Endothelial cell of umbilical vein (primary cell): Measurements from ENCODE around the gene SHROOM4. TPM values are rescaled to one million over a fixed set of nuclear protein-coding genes. Genes with fewer than 3 reads are reported as not detected.
A peak's percentile ranks its signal among the peaks of the same experiment; 100 is the strongest.

ENCODE experiments used
- BruUV-seq: library from RNA; stranded (reverse); fragments of 400-500 nt; replicated peaks from 2 replicates; lab custom pipeline; 2021; lab: Mats Ljungman, UMichigan
- CTCF ChIA-PET: fragments of 300-600, 350-600 bp; sonication (Branson Sonifier 250); formaldehyde crosslinking; loops from one replicate; lab custom pipeline; 2021; ENCODE audit warnings: antibody characterized with exemption, inconsistent platforms; lab: Charles Lee
- POLR2A ChIA-PET: fragments of 300-600, 350-600 bp; sonication (Branson Sonifier 250); formaldehyde crosslinking; loops from one replicate; lab custom pipeline; 2021; ENCODE audit warnings: antibody characterized with exemption, inconsistent platforms; lab: Charles Lee
- DNase-seq: peaks from one replicate; pipeline ENCODE4 v3.0.0-alpha.2; 2011; ENCODE audit warnings: low read depth, low spot score
- FAIRE-seq: peaks from 2 replicates; lab custom pipeline; 2011; peaks lifted over from hg19 to GRCh38; lab: Jason Lieb, UNC
- H2AFZ ChIP-seq: 2 replicates; pipeline ENCODE4 v1.6.0; 2012; ENCODE audit warnings: low read depth, low read length, control low read depth, inconsistent platforms
- H3K27ac ChIP-seq: 2 replicates; pipeline ENCODE4 v1.5.1; 2011; ENCODE audit warnings: low read depth, mild to moderate bottlenecking, control low read depth, low read length, moderate library complexity; ENCODE audit not compliant: insufficient read depth
- H3K27me3 ChIP-seq, 2 experiments: 2 replicates each; pipeline versions ENCODE4 v1.6.0 to v1.6.1; 2011; ENCODE audit warnings: low read length in 2 of 2, mixed read lengths in 1 of 2; ENCODE audit not compliant: control insufficient read depth in 2 of 2, insufficient read depth in 2 of 2
- H3K36me3 ChIP-seq, 2 experiments: 2 replicates in 1 of 2; 3 replicates in 1 of 2; pipeline ENCODE4 v1.5.1; 2011; ENCODE audit warnings: low read length in 2 of 2, mild to moderate bottlenecking in 1 of 2, moderate library complexity in 1 of 2; ENCODE audit not compliant: control insufficient read depth in 2 of 2, insufficient read depth in 2 of 2; ENCODE audit errors: extremely low read depth in 1 of 2
- H3K4me1 ChIP-seq: 3 replicates; pipeline ENCODE4 v1.5.1; 2011; ENCODE audit warnings: mild to moderate bottlenecking, low read length; ENCODE audit not compliant: control insufficient read depth, insufficient read depth; ENCODE audit errors: extremely low read depth
- H3K4me2 ChIP-seq: 2 replicates; pipeline ENCODE4 v1.6.1; 2011; ENCODE audit warnings: low read length, control low read depth, mixed read lengths; ENCODE audit not compliant: insufficient read depth
- H3K4me3 ChIP-seq, 3 experiments: fragments of 200-600 bp in 1 of 3; sonication (generic), shearing (Covaris generic) in 1 of 3; replicated peaks in 1 of 3; 2 replicates each; pipeline ENCODE4 v1.5.1; 2011 to 2016; ENCODE audit warnings: control low read depth in 3 of 3, low read length in 3 of 3, mild to moderate bottlenecking in 2 of 3, inconsistent platforms in 1 of 3, low read depth in 1 of 3, moderate library complexity in 1 of 3; ENCODE audit not compliant: insufficient read depth in 1 of 3
- H3K79me2 ChIP-seq: 2 replicates; pipeline ENCODE4 v1.6.0; 2012; ENCODE audit warnings: low read length, inconsistent platforms; ENCODE audit not compliant: control insufficient read depth, insufficient read depth
- H3K9ac ChIP-seq: replicated peaks from 2 replicates; pipeline ENCODE3; 2011; ENCODE audit warnings: low read length, control low read depth; ENCODE audit not compliant: insufficient read depth; ENCODE audit errors: extremely low read depth
- H3K9me1 ChIP-seq: replicated peaks from 3 replicates; pipeline ENCODE4 v1.6.0; 2011; ENCODE audit warnings: mild to moderate bottlenecking, low read length; ENCODE audit not compliant: control insufficient read depth, insufficient read depth; ENCODE audit errors: extremely low read depth
- H3K9me3 ChIP-seq: replicated peaks from 2 replicates; pipeline ENCODE4 v1.5.1; 2012; ENCODE audit warnings: low read length, inconsistent platforms; ENCODE audit not compliant: control insufficient read depth, insufficient read depth
- H4K20me1 ChIP-seq: replicated peaks from 2 replicates; pipeline ENCODE3; 2011; ENCODE audit warnings: mild to moderate bottlenecking, low read length; ENCODE audit not compliant: control insufficient read depth, insufficient read depth; ENCODE audit errors: extremely low read depth
- EZH2 ChIP-seq: IDR thresholded peaks from 2 replicates; pipeline ENCODE4 v1.6.1; 2012; ENCODE audit warnings: borderline replicate concordance, low read depth, mild to moderate bottlenecking, moderate library complexity, low read length, inconsistent platforms; ENCODE audit not compliant: severe bottlenecking
- FOS ChIP-seq: IDR thresholded peaks from 2 replicates; pipeline ENCODE4 v1.6.1; 2011; ENCODE audit warnings: mild to moderate bottlenecking, low read length, moderate library complexity, borderline replicate concordance; ENCODE audit not compliant: insufficient read depth
- GATA2 ChIP-seq: IDR thresholded peaks from 2 replicates; pipeline ENCODE4 v1.7.0; 2011; ENCODE audit warnings: low read depth, mild to moderate bottlenecking, moderate library complexity, mixed read lengths, low read length; ENCODE audit not compliant: insufficient read length, insufficient read depth
- JUN ChIP-seq: IDR thresholded peaks from 2 replicates; pipeline ENCODE4 v1.6.1; 2011; ENCODE audit warnings: borderline replicate concordance, low read depth; ENCODE audit not compliant: insufficient read length, insufficient read depth
- MYC ChIP-seq: IDR thresholded peaks from one replicate; pipeline ENCODE4 v1.6.1; 2011; ENCODE audit warnings: mild to moderate bottlenecking, low read depth, low read length
- POLR2A ChIP-seq: IDR thresholded peaks from 2 replicates; pipeline ENCODE4 v1.6.1; 2012; ENCODE audit warnings: low read depth, mild to moderate bottlenecking, control low read depth, low read length
- POLR2AphosphoS5 ChIP-seq: IDR thresholded peaks from 2 replicates; pipeline ENCODE4 v1.6.1; 2012; ENCODE audit warnings: low read depth, mild to moderate bottlenecking, control low read depth, low read length, moderate library complexity; ENCODE audit not compliant: insufficient read depth
- dilution Hi-C: fragments of 300-500 bp; cut with MboI; formaldehyde crosslinking; loops from one replicate; pipeline ENCODE4 v1.15.0; 2019; ENCODE audit warnings: low sequenced_read_pairs; ENCODE audit not compliant: extremely low pct_ligation_motif_present
- intact Hi-C: fragments of 100-400 bp; cut with micrococcal nuclease; formaldehyde crosslinking; loops from one replicate; pipeline ENCODE4 v1.10.0; 2022
- polyA plus RNA-seq, 4 experiments: library from polyadenylated mRNA; depleted of rRNA in 3 of 4; stranded (reverse) in 3 of 4; unstranded in 1 of 4; fragments of >200 nt; gene quantifications; 2 replicates each; pipeline versions ENCODE4 v1.2.1 to v1.2.3, GENCODE V29; 2011 to 2012; ENCODE audit warnings: missing spikeins in 1 of 4
- total RNA-seq: library from RNA; stranded (reverse); gene quantifications from 2 replicates; pipeline ENCODE4 v1.2.3, GENCODE V29; 2021
- TF ChIP-seq, protein P1 (sequence below): IDR thresholded peaks from 2 replicates; pipeline ENCODE4 v1.6.1; 2011; ENCODE audit not compliant: insufficient read depth, insufficient read length
- TF ChIP-seq, protein P2 (sequence below), 2 donors: IDR thresholded peaks; 1 replicate in 1 of 2; 2 replicates in 1 of 2; pipeline ENCODE4 v1.5.1; 2011; ENCODE audit warnings: low read length in 2 of 2, mild to moderate bottlenecking in 2 of 2, moderate library complexity in 2 of 2, control low read depth in 1 of 2, inconsistent platforms in 1 of 2, low read depth in 1 of 2; ENCODE audit not compliant: insufficient read depth in 1 of 2; ENCODE audit errors: extremely low read depth in 1 of 2

The SHROOM4 gene
- total and polyA plus RNA-seq, 2 donors (not counting 3 experiments of a cell fraction or from before 2014, with no cell fraction given): 29.7 to 57.5 TPM

DNA sequence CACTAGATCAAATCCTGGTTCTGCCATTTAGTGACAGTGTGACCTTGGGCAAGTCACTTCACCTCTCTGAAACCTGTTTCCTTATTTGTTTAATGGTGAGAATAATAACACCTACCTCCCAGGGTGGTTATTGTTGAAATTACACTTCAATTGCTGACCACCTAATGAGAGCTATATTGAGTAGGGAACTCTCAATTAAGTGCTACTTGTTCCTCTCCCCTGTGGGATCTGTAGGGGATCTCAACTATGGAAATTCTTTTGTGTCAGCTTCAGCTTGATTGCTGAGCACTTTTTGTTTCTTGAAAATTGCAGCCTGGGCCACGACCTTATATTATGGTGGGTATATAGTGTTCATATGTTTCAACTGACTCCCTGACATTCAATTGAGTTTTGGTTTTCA is 102.1 kb downstream of the SHROOM4 start:
- ChIA-PET POLR2A (no interaction called here), CTCF (interaction anchor here (0.9 kb wide), 1 partner anchor 11 kb away, joined by 3 read pairs; no protein-coding TSS in a partner anchor)
- Histone ChIP-seq H3K9me3 (no peaks in the 10 kb centered on the region), H3K4me3 (no peak overlapping the region), H3K79me2 (no peaks in the 10 kb centered on the region), H3K9ac (no peak overlapping the region), H3K27me3 (no peaks in the 10 kb centered on the region), H3K36me3 (no peaks in the 10 kb centered on the region), H3K4me1 (peaks cover 2% of the 10 kb centered on the region), H3K9me1 (no peaks in the 10 kb centered on the region), H3K4me2 (no peak overlapping the region), H4K20me1 (no peaks in the 10 kb centered on the region), H3K27ac (no peak overlapping the region), H2AFZ (no peak overlapping the region)
- intact Hi-C loops (no loop called here), dilution Hi-C loops (no loop called here)
- DNase-seq (no peak), FAIRE-seq (peak; percentile 37)
- TF ChIP-seq, protein P1, sequence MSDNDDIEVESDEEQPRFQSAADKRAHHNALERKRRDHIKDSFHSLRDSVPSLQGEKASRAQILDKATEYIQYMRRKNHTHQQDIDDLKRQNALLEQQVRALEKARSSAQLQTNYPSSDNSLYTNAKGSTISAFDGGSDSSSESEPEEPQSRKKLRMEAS: no peak
- TF ChIP-seq JUN (no peak), FOS (no peak), POLR2AphosphoS5 (no peak), MYC (no peak), POLR2A (no peak), GATA2 (no peak), EZH2 (no peak)
- TF ChIP-seq, protein P2, sequence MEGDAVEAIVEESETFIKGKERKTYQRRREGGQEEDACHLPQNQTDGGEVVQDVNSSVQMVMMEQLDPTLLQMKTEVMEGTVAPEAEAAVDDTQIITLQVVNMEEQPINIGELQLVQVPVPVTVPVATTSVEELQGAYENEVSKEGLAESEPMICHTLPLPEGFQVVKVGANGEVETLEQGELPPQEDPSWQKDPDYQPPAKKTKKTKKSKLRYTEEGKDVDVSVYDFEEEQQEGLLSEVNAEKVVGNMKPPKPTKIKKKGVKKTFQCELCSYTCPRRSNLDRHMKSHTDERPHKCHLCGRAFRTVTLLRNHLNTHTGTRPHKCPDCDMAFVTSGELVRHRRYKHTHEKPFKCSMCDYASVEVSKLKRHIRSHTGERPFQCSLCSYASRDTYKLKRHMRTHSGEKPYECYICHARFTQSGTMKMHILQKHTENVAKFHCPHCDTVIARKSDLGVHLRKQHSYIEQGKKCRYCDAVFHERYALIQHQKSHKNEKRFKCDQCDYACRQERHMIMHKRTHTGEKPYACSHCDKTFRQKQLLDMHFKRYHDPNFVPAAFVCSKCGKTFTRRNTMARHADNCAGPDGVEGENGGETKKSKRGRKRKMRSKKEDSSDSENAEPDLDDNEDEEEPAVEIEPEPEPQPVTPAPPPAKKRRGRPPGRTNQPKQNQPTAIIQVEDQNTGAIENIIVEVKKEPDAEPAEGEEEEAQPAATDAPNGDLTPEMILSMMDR (IDR thresholded peaks at IDR 0.05; ENCODE audit: extremely low read depth in 1 of 2, insufficient read depth in 1 of 2, low read depth in 1 of 2, low read length in 2 of 2): no peak
- no TSS peak for BruUV-seq
